ENCODE measurements around the gene SCAP. TPM values are rescaled to one million over a fixed set of nuclear protein-coding genes. Genes with fewer than 3 reads are reported as not detected.

The SCAP gene
- total RNA-seq, 1 donor from 2014 or later = 76.4 TPM

DNA sequence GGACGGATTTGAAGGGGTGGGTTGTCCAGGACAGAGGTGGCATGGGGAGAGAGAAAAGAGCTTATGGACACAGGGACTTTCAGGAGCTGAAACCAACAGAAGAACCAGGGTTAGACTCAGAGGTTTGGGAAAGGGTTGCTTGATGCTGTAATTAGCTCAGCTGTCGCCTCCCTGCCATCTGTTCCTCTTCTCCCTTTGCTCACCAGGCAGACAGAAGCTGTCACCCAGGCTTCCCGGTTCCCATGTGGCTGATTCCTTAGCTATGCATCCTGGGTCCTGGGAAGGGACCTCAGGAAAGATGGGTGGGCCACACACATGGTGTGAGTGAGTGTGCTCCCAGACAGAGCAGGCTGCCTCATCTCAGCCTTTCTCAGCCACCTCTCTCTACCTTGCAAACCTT lies 80.9 kb downstream of the SCAP start:
- Mint-ChIP-seq H3K27me3 (ENCODE audit: unreplicated experiment) (no peaks in the 10 kb centered on the region), H3K4me3 (ENCODE audit: unreplicated experiment) (no peak overlapping the region), H3K36me3 (ENCODE audit: unreplicated experiment) (peaks cover 10% of the 10 kb centered on the region), H3K4me1 (ENCODE audit: unreplicated experiment) (peaks cover 30% of the 10 kb centered on the region), H3K27ac (ENCODE audit: unreplicated experiment) (peak overlapping the region; percentile 61), H3K9me3 (ENCODE audit: unreplicated experiment) (no peaks in the 10 kb centered on the region)
- DNase-seq (ENCODE audit: extremely low spot score, unreplicated experiment) = no peak
- TF ChIP-seq, protein P1, sequence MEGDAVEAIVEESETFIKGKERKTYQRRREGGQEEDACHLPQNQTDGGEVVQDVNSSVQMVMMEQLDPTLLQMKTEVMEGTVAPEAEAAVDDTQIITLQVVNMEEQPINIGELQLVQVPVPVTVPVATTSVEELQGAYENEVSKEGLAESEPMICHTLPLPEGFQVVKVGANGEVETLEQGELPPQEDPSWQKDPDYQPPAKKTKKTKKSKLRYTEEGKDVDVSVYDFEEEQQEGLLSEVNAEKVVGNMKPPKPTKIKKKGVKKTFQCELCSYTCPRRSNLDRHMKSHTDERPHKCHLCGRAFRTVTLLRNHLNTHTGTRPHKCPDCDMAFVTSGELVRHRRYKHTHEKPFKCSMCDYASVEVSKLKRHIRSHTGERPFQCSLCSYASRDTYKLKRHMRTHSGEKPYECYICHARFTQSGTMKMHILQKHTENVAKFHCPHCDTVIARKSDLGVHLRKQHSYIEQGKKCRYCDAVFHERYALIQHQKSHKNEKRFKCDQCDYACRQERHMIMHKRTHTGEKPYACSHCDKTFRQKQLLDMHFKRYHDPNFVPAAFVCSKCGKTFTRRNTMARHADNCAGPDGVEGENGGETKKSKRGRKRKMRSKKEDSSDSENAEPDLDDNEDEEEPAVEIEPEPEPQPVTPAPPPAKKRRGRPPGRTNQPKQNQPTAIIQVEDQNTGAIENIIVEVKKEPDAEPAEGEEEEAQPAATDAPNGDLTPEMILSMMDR (IDR thresholded peaks at IDR 0.05) = no peak

DNA sequence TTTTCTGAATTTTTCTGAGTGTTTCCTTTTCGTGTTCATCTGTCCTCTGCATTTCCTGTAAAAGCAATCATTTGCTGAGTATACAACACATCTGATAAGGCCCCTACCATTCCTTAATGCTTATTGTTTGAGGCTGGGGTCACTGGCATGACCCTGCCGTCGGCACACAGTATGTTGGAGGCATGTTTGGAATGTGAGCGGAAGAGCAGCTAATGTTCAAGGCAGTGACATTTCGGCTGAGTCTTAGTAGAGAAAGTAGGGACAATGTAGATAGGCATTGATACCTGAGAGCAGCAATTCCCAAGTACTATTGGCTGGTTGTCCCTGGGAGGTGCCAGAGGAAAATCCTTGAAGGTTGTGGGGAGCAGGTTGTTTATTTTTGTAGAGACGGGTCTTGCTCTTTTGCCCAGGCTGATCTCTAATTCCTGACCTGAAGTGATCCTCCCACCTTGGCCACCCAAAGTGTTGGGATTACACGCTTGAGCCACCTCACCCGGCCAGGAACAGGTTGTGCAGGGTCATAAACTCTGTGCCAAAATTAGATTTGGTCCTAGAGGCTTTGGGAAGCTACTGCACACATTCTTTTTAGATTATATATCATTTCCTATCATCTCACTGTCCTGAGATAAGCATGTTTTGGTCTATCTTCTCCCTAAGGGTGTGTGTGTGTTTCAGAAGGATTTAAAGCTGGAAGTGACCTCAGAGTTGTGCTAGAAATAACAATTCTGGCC lies 81.4 kb downstream of the SCAP start:
- Mint-ChIP-seq H3K27ac (ENCODE audit: unreplicated experiment) (peak overlapping the region; percentile 68), H3K36me3 (ENCODE audit: unreplicated experiment) (peaks cover 9% of the 10 kb centered on the region), H3K4me1 (ENCODE audit: unreplicated experiment) (peaks cover 30% of the 10 kb centered on the region), H3K9me3 (ENCODE audit: unreplicated experiment) (no peaks in the 10 kb centered on the region), H3K4me3 (ENCODE audit: unreplicated experiment) (no peak overlapping the region), H3K27me3 (ENCODE audit: unreplicated experiment) (no peaks in the 10 kb centered on the region)
- TF ChIP-seq, protein P1 (IDR thresholded peaks at IDR 0.05) = no peak
- no peak for DNase-seq (ENCODE audit: extremely low spot score, unreplicated experiment)

DNA sequence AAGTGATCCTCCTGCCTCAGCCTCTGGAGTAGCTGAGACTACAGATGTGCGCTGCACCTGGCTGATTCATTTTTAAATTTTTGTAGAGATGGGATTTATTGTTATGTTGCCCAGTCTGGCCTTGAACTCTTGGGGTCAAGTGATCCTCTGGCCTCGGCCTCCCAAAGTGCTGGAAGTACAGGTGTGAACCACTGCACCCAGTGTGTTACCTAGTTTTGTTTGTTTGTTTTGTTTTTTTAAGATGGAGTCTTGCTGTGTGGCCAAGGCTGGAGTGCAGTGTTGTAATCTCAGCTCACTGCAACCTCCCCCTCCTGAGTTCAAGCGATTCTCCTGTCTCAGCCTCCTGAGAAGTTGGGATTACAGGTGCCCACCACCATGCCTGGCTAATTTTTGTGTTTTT lies 82.8 kb downstream of the SCAP start:
- H3K9me3 Mint-ChIP-seq (ENCODE audit: unreplicated experiment) = no peaks in the 10 kb centered on the region
- TF ChIP-seq, protein P1 (IDR thresholded peaks at IDR 0.05) = no peak
- peak overlapping the region; percentile 52 for H3K27ac Mint-ChIP-seq (ENCODE audit: unreplicated experiment)
- no peak overlapping the region for H3K4me3 Mint-ChIP-seq (ENCODE audit: unreplicated experiment)
- H3K36me3 Mint-ChIP-seq (ENCODE audit: unreplicated experiment) = peaks cover 9% of the 10 kb centered on the region
- H3K27me3 Mint-ChIP-seq (ENCODE audit: unreplicated experiment) = no peaks in the 10 kb centered on the region
- peaks cover 30% of the 10 kb centered on the region for H3K4me1 Mint-ChIP-seq (ENCODE audit: unreplicated experiment)
- no peak for DNase-seq (ENCODE audit: extremely low spot score, unreplicated experiment)

DNA sequence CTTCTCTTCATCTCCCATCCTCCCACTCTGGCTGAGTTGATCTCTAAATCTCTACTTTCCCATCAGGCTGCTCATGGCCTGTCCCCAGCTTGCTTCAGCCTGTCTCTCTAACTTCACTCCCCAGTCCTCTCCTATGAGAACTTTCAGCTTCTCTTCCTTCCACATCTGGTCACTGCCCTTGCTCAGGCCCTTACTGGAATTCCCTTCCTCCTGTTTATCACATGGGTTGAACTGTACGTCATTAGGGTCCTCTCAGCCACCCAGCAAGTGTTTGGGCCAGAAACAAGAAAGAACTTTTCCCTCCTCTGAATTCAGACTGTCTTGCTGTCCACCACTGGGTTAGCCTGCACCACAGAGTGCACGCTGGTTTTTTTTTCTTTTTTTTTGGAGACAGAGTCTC lies 89.9 kb downstream of the SCAP start:
- no peaks in the 10 kb centered on the region for H3K9me3 Mint-ChIP-seq (ENCODE audit: unreplicated experiment)
- no peak overlapping the region for H3K4me3 Mint-ChIP-seq (ENCODE audit: unreplicated experiment)
- peaks cover 14% of the 10 kb centered on the region for H3K36me3 Mint-ChIP-seq (ENCODE audit: unreplicated experiment)
- peak overlapping the region; percentile 42 for H3K27ac Mint-ChIP-seq (ENCODE audit: unreplicated experiment)
- no peaks in the 10 kb centered on the region for H3K27me3 Mint-ChIP-seq (ENCODE audit: unreplicated experiment)
- no peak for DNase-seq (ENCODE audit: extremely low spot score, unreplicated experiment)
- TF ChIP-seq, protein P1 (IDR thresholded peaks at IDR 0.05) = no peak
- H3K4me1 Mint-ChIP-seq (ENCODE audit: unreplicated experiment) = peaks cover 23% of the 10 kb centered on the region

DNA sequence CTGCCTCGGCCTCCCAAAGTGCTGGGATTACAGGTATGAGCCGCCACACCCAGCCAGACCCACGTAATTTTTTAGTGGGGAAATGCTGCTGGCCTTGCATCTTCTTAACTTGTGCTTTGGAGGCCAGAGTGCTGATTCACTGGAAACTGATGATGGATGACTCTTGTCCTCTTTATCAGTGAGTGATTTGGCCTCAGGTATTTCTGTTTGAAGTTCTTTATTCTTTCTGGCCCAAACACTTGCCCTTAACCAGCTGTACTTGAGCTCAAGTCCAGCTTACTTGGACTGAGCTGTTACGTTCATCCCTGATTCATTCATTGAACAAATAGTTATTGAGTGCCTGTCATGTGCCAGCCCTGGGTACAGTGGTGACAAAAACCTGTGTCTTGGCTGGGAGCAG lies 90.7 kb downstream of the SCAP start:
- peaks cover 17% of the 10 kb centered on the region for H3K36me3 Mint-ChIP-seq (ENCODE audit: unreplicated experiment)
- DNase-seq (ENCODE audit: extremely low spot score, unreplicated experiment) = no peak
- H3K27ac Mint-ChIP-seq (ENCODE audit: unreplicated experiment) = no peak overlapping the region
- TF ChIP-seq, protein P1 (IDR thresholded peaks at IDR 0.05) = no peak
- no peak overlapping the region for H3K4me3 Mint-ChIP-seq (ENCODE audit: unreplicated experiment)
- H3K27me3 Mint-ChIP-seq (ENCODE audit: unreplicated experiment) = no peaks in the 10 kb centered on the region
- H3K9me3 Mint-ChIP-seq (ENCODE audit: unreplicated experiment) = no peaks in the 10 kb centered on the region
- peaks cover 27% of the 10 kb centered on the region for H3K4me1 Mint-ChIP-seq (ENCODE audit: unreplicated experiment)

All from osteocyte (in vitro differentiated cells).